AG09309 (cell line): ENCODE data around the gene RPL11.

Experiments
- DNase-seq: peaks from one replicate; pipeline ENCODE4 v3.0.0-alpha.2; 2010; ENCODE audit warnings: low read depth
- H3K4me3 ChIP-seq: 2 replicates; pipeline ENCODE4 v1.5.1; 2011; ENCODE audit warnings: mild to moderate bottlenecking, low read depth, low read length, moderate library complexity; ENCODE audit not compliant: control insufficient read depth
- TF ChIP-seq, protein P1 (sequence below): IDR thresholded peaks from 2 replicates; pipeline ENCODE4 v1.5.1; 2011; ENCODE audit warnings: mild to moderate bottlenecking, low read depth, low read length, inconsistent platforms; ENCODE audit not compliant: insufficient read depth, control insufficient read depth; ENCODE audit errors: missing control alignments

The RPL11 gene

DNA sequence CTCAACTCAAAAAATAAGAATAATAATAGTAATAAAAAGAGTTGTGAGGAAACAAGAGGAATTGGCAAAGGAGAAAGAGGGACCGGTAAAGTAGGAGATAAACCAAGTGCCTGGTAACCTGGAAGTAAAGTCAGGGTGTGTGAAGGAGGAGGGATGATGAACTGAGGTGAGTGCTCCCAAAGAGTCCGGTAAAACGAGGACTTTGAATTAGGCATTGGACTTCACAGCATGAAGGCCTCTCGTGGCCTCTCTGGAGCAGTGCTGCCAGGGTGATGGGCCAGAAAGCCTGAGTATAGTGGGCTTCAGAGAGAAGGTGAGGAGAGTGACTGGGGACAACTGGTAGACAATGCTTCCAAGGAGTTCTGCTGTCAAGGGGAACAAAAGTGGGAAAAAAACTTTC is 17.6 kb downstream of the RPL11 start:
- TF ChIP-seq, protein P1, sequence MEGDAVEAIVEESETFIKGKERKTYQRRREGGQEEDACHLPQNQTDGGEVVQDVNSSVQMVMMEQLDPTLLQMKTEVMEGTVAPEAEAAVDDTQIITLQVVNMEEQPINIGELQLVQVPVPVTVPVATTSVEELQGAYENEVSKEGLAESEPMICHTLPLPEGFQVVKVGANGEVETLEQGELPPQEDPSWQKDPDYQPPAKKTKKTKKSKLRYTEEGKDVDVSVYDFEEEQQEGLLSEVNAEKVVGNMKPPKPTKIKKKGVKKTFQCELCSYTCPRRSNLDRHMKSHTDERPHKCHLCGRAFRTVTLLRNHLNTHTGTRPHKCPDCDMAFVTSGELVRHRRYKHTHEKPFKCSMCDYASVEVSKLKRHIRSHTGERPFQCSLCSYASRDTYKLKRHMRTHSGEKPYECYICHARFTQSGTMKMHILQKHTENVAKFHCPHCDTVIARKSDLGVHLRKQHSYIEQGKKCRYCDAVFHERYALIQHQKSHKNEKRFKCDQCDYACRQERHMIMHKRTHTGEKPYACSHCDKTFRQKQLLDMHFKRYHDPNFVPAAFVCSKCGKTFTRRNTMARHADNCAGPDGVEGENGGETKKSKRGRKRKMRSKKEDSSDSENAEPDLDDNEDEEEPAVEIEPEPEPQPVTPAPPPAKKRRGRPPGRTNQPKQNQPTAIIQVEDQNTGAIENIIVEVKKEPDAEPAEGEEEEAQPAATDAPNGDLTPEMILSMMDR: no peak
- no peak for DNase-seq
- no peak overlapping the region for H3K4me3 ChIP-seq

DNA sequence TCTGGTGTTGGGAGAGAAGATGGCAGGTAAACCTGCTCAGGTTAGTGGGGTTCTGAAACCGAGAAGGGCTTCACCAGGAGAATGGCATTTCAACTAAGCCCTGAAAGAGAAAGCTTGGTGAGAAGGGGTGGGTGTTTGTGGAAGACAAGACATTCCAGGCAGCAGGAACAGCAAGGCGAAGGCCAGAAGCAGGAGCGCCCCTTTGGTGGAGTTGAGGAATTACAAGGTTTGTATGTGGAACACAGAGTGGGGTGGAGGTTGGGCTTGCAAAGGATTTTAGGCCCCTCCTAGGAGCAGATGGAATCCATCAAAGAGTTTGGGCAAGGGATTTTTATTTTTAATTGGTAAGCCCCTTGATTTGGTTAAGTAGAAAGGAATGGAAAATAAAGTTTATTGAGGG is 26.9 kb downstream of the RPL11 start:
- DNase-seq: no peak
- no peak overlapping the region for H3K4me3 ChIP-seq
- TF ChIP-seq, protein P1: peak; percentile 46

DNA sequence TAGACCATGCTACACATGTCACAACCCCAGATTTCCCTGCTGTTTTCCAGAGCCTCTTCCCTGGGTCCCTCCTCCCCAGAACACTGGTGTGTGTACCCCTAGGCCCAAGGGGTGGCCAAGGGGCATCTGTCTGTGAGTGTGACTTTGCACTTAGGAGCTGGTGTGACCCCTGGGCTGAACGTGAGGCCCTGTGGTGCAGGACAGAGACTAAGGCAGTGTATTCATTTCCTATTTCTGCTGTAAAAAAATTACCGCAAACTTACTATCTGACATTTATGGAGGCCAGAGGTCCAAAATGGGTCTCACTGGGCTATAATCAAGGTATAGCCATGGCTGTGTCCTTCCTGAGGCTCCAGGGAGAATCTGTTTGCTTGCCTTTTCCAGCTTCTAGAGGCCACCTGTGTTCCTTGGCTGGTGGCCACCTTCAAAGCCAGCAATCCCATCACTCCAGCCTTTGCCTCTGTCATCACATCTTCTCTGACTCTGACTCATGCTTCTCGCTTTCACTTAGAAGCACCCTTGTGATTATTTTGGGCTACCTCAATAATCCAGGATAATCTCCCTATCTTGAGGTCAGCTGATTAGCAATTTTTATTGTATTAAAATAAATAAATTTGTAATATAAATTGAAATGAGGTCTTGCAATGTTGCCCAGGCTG is 27.7 kb downstream of the RPL11 start:
- no peak for DNase-seq
- no peak overlapping the region for H3K4me3 ChIP-seq
- TF ChIP-seq, protein P1: no peak

DNA sequence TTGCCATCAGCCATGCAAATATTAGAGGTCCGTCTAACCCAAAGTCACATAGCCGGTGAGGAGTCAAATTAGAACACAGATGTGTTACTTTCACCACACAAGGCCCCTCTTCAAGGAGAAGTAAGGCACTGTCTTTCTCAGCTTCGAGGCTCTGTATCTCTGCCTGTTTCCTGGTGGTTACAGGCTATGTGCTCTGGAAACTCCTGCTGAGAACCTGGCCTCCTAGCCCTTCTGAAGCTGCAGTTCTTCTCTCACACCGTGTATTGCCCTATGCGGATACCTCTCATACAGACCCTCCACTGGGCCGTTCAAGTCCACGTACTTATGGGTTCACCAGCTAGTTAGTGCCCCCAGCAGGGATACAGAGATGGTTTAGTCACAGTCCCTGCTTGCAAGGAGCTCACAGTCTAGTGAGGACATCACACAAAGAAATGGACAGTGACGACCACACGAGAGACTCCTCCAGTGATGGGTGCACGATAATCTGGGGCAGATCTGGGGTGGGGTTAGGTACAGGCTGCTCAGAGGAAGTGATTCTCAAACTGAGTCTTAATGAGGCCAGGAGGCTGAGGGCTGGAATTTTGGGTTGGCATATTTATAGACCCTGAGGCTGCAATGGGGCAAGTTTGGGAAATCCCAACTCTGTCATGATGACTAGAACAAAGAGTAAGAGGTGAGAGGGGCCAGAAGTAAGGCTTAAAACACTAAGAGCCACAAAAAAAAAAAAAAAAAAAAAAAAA is 28.8 kb downstream of the RPL11 start:
- no peak for DNase-seq
- TF ChIP-seq, protein P1: no peak
- no peak overlapping the region for H3K4me3 ChIP-seq

DNA sequence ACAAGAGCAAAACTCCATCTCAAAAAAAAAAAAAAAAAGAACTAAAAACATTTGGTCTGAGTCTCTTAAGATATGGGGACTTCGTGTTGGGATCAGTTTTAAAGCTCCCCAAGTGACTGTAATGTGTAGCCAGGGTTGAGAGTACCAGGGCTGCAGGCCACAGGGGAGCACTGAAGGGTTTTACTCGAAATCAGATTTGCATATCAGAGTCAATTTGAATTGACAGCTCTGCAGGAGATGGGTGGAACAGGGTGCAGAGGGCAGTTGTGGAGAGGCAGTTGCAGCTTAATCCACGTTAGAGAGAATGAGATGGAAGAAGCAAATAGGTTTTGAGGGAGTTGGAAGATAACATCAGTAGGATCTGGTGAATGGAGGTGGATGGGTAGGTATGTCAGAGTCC is 31.0 kb downstream of the RPL11 start:
- no peak overlapping the region for H3K4me3 ChIP-seq
- no peak for DNase-seq
- TF ChIP-seq, protein P1: no peak

DNA sequence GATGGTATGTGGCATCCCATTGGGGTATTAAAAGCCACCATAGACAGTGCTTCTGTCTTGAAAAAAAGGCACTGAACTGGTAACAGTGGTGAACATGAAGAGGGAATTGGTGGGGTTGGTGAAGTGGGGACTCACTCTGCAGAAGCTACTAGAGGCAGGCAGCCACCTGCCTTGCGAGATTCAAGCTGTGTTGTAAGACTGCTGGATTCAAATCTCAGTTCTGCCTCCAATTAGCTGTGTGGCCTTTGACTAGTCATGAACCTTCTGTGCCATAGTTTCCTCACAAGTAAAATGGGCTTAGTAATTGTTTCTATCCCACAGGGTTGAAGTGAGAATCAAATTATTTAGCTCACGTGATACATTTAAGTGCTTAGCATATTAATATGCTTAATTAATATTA is 35.1 kb downstream of the RPL11 start:
- TF ChIP-seq, protein P1: no peak
- H3K4me3 ChIP-seq: no peak overlapping the region
- no peak for DNase-seq

DNA sequence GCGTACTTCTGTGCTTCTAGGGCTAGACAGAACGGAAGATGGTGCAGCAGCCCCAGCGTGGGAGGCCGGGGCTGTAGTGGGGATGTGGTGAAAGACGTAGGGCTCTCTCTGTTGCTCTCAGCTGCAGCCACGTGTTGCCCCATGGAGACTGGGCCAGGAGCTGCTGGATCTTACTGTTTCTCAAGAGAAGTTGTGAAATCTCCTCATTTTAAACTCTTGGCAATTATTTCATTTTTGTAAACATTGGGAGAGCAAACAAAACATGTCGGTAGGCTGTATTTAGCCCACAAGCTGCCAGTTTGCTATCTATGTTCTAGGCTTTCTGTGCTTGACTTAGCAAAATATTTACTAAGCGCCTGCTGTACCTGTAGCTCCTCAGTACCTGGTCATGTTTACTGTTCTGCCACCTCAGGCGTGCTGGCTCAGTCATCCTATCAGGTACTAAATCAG is 35.8 kb downstream of the RPL11 start:
- H3K4me3 ChIP-seq: no peak overlapping the region
- TF ChIP-seq, protein P1: no peak
- peak; percentile 70 for DNase-seq
